HL-60/S4 (cell line): Measurements from ENCODE around the gene FCRL1.

Experiments
- in situ Hi-C: fragments of 300-500 bp; cut with MboI; formaldehyde crosslinking; loops from 2 replicates; pipeline ENCODE4 v1.14.3; 2022; ENCODE audit warnings: low sequenced_read_pairs

Gene FCRL1

GRCh38 chr1:157803851-157804250 lies 16.1 kb downstream of the FCRL1 start:
- in situ Hi-C loops = no loop called here

- in situ Hi-C loops = no loop called here
These were observed 19.9 kb downstream of the FCRL1 start for GRCh38 chr1:157799996-157800395.

- in situ Hi-C loops = no loop called here
These were observed 21.7 kb downstream of the FCRL1 start for GRCh38 chr1:157798211-157798610.

- in situ Hi-C loops = no loop called here
These were observed 34.7 kb downstream of the FCRL1 start for GRCh38 chr1:157785248-157785647.

GRCh38 chr1:157784801-157785200 lies 35.1 kb downstream of the FCRL1 start:
- in situ Hi-C loops = no loop called here

- in situ Hi-C loops = no loop called here
These were observed 37.0 kb downstream of the FCRL1 start for GRCh38 chr1:157782931-157783330.

GRCh38 chr1:157781048-157781447 lies 38.9 kb downstream of the FCRL1 start:
- in situ Hi-C loops = no loop called here

GRCh38 chr1:157776971-157777391 lies 42.9 kb downstream of the FCRL1 start, which contains the start of gene FCRL2:
FCRL2 (minus strand) TSS chr1:157777132; CDS start chr1:157777073, 59 bp downstream.
- in situ Hi-C loops = no loop called here

- in situ Hi-C loops = no loop called here
These were observed 44.6 kb downstream of the FCRL1 start for GRCh38 chr1:157775101-157775870.

- in situ Hi-C loops = no loop called here
These were observed 45.5 kb downstream of the FCRL1 start for GRCh38 chr1:157774412-157774811.

- in situ Hi-C loops = no loop called here
These were observed 46.2 kb downstream of the FCRL1 start for GRCh38 chr1:157773493-157774350.

- in situ Hi-C loops = no loop called here
These were observed 48.1 kb downstream of the FCRL1 start for GRCh38 chr1:157771661-157772425.

GRCh38 chr1:157770442-157771043 lies 49.4 kb downstream of the FCRL1 start:
- in situ Hi-C loops = no loop called here

GRCh38 chr1:157766792-157767191 lies 53.1 kb downstream of the FCRL1 start:
- in situ Hi-C loops = no loop called here

GRCh38 chr1:157758018-157758417 lies 61.9 kb downstream of the FCRL1 start:
- in situ Hi-C loops = no loop called here

- in situ Hi-C loops = no loop called here
These were observed 66.3 kb downstream of the FCRL1 start for GRCh38 chr1:157753611-157754010.

- in situ Hi-C loops = no loop called here
These were observed 68.6 kb downstream of the FCRL1 start for GRCh38 chr1:157751283-157751682.

GRCh38 chr1:157748262-157748817 lies 71.6 kb downstream of the FCRL1 start:
- in situ Hi-C loops = no loop called here
